ENCODE results near the gene KREMEN1.

GRCh38 chr22:29144786-29145160 lies 71.9 kb downstream of the KREMEN1 start:
- TF ChIP-seq CTCF (IDR thresholded peaks at IDR 0.05; ENCODE audit: low read depth, low read length, missing input control), result no peak
- TF ChIP-seq EGR1 (IDR thresholded peaks at IDR 0.05; ENCODE audit: low read depth in 2 of 2), result no peak
- no peak for TF ChIP-seq HNF4G (IDR thresholded peaks at IDR 0.05)
- no peak for TF ChIP-seq ATF3 (IDR thresholded peaks at IDR 0.05)
- TF ChIP-seq, protein P1, sequence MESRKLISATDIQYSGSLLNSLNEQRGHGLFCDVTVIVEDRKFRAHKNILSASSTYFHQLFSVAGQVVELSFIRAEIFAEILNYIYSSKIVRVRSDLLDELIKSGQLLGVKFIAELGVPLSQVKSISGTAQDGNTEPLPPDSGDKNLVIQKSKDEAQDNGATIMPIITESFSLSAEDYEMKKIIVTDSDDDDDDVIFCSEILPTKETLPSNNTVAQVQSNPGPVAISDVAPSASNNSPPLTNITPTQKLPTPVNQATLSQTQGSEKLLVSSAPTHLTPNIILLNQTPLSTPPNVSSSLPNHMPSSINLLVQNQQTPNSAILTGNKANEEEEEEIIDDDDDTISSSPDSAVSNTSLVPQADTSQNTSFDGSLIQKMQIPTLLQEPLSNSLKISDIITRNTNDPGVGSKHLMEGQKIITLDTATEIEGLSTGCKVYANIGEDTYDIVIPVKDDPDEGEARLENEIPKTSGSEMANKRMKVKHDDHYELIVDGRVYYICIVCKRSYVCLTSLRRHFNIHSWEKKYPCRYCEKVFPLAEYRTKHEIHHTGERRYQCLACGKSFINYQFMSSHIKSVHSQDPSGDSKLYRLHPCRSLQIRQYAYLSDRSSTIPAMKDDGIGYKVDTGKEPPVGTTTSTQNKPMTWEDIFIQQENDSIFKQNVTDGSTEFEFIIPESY (IDR thresholded peaks at IDR 0.05), result no peak
- TF ChIP-seq YY1 (IDR thresholded peaks at IDR 0.05), result no peak
- no peak for TF ChIP-seq RXRA (IDR thresholded peaks at IDR 0.05)
- TF ChIP-seq, protein P2, sequence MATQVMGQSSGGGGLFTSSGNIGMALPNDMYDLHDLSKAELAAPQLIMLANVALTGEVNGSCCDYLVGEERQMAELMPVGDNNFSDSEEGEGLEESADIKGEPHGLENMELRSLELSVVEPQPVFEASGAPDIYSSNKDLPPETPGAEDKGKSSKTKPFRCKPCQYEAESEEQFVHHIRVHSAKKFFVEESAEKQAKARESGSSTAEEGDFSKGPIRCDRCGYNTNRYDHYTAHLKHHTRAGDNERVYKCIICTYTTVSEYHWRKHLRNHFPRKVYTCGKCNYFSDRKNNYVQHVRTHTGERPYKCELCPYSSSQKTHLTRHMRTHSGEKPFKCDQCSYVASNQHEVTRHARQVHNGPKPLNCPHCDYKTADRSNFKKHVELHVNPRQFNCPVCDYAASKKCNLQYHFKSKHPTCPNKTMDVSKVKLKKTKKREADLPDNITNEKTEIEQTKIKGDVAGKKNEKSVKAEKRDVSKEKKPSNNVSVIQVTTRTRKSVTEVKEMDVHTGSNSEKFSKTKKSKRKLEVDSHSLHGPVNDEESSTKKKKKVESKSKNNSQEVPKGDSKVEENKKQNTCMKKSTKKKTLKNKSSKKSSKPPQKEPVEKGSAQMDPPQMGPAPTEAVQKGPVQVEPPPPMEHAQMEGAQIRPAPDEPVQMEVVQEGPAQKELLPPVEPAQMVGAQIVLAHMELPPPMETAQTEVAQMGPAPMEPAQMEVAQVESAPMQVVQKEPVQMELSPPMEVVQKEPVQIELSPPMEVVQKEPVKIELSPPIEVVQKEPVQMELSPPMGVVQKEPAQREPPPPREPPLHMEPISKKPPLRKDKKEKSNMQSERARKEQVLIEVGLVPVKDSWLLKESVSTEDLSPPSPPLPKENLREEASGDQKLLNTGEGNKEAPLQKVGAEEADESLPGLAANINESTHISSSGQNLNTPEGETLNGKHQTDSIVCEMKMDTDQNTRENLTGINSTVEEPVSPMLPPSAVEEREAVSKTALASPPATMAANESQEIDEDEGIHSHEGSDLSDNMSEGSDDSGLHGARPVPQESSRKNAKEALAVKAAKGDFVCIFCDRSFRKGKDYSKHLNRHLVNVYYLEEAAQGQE (IDR thresholded peaks at IDR 0.05), result no peak
- TF ChIP-seq RAD21 (IDR thresholded peaks at IDR 0.05), result no peak
- no peak for TF ChIP-seq FOXA1 (IDR thresholded peaks at IDR 0.05)
- TF ChIP-seq MAX (IDR thresholded peaks at IDR 0.05), result no peak

Measured in liver (tissue), 3 donors.